A673 (cell line): Measurements from ENCODE around the gene ARF6.
A peak's percentile ranks its signal among the peaks of the same experiment; 100 is the strongest.

Source experiments
- EZH2 ChIP-seq: fragments of 200-600 bp; sonication (generic); IDR thresholded peaks from 2 replicates; pipeline ENCODE4 v1.6.1; 2017; ENCODE audit warnings: borderline replicate concordance, low read depth, mild to moderate bottlenecking, mixed read lengths, antibody characterized with exemption, low read length; ENCODE audit not compliant: poor library complexity, severe bottlenecking
- TF ChIP-seq, protein P1 (sequence below): fragments of 300-800, 200-600 bp; sonication (generic); conservative IDR thresholded peaks from 2 replicates; pipeline ENCODE4 v1.5.1; 2017; ENCODE audit warnings: low read depth, mild to moderate bottlenecking, antibody characterized with exemption, low read length, moderate library complexity, mixed read lengths

- TF ChIP-seq, protein P1, sequence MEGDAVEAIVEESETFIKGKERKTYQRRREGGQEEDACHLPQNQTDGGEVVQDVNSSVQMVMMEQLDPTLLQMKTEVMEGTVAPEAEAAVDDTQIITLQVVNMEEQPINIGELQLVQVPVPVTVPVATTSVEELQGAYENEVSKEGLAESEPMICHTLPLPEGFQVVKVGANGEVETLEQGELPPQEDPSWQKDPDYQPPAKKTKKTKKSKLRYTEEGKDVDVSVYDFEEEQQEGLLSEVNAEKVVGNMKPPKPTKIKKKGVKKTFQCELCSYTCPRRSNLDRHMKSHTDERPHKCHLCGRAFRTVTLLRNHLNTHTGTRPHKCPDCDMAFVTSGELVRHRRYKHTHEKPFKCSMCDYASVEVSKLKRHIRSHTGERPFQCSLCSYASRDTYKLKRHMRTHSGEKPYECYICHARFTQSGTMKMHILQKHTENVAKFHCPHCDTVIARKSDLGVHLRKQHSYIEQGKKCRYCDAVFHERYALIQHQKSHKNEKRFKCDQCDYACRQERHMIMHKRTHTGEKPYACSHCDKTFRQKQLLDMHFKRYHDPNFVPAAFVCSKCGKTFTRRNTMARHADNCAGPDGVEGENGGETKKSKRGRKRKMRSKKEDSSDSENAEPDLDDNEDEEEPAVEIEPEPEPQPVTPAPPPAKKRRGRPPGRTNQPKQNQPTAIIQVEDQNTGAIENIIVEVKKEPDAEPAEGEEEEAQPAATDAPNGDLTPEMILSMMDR, result peak; percentile 92
- no peak for TF ChIP-seq EZH2
These were observed 40.4 kb upstream of the ARF6 start, which contains the start of gene NEMF for GRCh38 chr14:49852301-49853157.
